ENCODE measurements around the gene CCDC148. TPM values are rescaled to one million over a fixed set of nuclear protein-coding genes. Genes with fewer than 3 reads are reported as not detected.

The CCDC148 gene
- total RNA-seq, 1 experiment from 2014 or later = 0.11 TPM

DNA sequence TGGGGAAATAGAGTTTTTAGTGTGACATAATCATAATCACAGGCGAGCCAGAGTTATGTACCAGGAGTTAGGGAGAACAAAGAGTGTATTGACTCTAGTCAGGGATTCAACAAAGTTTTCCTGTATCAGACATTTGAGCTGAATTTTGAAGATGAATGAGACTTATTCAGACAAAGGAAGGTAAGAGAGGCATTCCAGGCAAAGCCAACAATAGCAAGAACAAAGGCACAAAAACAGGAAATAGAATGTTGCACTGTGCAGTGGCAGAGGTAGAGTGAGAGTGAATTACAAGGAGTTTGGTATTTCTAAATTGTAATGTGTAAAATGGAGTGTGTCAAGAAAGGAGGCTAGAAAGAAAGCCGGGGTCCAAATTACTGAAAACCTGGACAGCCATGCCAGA is 156.2 kb downstream of the CCDC148 start:
- H3K9me2 ChIP-seq (replicated peaks; ENCODE audit: low read length) = no peaks in the 10 kb centered on the region
- no peaks in the 10 kb centered on the region for H3F3A ChIP-seq (ENCODE audit: low read length, unreplicated experiment)
- BruUV-seq (replicated peaks) = no TSS peak
- H3K36me3 ChIP-seq (ENCODE audit: low read depth, low read length) = no peaks in the 10 kb centered on the region
- no peaks in the 10 kb centered on the region for H4K20me1 ChIP-seq (ENCODE audit: low read length)
- H3K27ac ChIP-seq (ENCODE audit: low read length) = no peak overlapping the region
- no peaks in the 10 kb centered on the region for H3K9me3 ChIP-seq (ENCODE audit: low read length)
- TF ChIP-seq, protein P1, sequence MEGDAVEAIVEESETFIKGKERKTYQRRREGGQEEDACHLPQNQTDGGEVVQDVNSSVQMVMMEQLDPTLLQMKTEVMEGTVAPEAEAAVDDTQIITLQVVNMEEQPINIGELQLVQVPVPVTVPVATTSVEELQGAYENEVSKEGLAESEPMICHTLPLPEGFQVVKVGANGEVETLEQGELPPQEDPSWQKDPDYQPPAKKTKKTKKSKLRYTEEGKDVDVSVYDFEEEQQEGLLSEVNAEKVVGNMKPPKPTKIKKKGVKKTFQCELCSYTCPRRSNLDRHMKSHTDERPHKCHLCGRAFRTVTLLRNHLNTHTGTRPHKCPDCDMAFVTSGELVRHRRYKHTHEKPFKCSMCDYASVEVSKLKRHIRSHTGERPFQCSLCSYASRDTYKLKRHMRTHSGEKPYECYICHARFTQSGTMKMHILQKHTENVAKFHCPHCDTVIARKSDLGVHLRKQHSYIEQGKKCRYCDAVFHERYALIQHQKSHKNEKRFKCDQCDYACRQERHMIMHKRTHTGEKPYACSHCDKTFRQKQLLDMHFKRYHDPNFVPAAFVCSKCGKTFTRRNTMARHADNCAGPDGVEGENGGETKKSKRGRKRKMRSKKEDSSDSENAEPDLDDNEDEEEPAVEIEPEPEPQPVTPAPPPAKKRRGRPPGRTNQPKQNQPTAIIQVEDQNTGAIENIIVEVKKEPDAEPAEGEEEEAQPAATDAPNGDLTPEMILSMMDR (conservative IDR thresholded peaks at IDR 0.05; ENCODE audit: low read depth, low read length) = no peak
- TF ChIP-seq EZH2phosphoT487 (IDR thresholded peaks at IDR 0.05; ENCODE audit: borderline replicate concordance, low read length) (no peak), EZH2 (IDR thresholded peaks at IDR 0.05; ENCODE audit: low read length, unreplicated experiment) (no peak)
- H3K27me3 ChIP-seq (ENCODE audit: low read length) = no peaks in the 10 kb centered on the region
- no peaks in the 10 kb centered on the region for H3K79me2 ChIP-seq (ENCODE audit: low read length)
- ATAC-seq (no peak), DNase-seq (no peak)
- ChIA-PET POLR2A (ENCODE audit: unreplicated experiment) (no interaction called here), CTCF (no interaction called here)
- intact Hi-C loops (cut with micrococcal nuclease) = no loop called here
- H2AFZ ChIP-seq (ENCODE audit: low read length) = no peak overlapping the region
- no peak overlapping the region for H3K9ac ChIP-seq (ENCODE audit: low read length)
- H3K4me1 ChIP-seq (ENCODE audit: insufficient read depth, low read length) = no peaks in the 10 kb centered on the region
- H3K4me3 ChIP-seq (ENCODE audit: low read length) = no peak overlapping the region
- H3K4me2 ChIP-seq (ENCODE audit: low read length) = no peak overlapping the region

DNA sequence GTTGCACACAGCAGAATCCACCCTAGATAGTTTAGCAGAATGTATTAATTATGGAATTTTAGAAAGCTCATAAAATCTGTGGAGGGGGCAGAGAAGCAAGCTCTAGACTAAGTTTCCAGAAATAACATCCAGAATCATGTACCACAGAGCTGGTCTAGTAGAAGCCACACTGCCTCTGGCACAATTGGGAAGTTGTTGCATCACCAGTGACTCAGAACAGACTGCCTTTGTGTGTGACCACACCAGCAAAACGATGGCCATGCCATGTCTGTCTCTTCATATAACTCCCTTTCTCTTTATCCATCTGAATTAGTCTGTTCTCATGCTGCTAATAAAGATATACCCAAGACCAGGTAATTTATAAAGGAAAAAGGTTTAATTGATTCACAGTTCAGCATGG is 158.9 kb downstream of the CCDC148 start:
- TF ChIP-seq EZH2phosphoT487 (IDR thresholded peaks at IDR 0.05; ENCODE audit: borderline replicate concordance, low read length) (no peak), EZH2 (IDR thresholded peaks at IDR 0.05; ENCODE audit: low read length, unreplicated experiment) (no peak)
- TF ChIP-seq, protein P1 (conservative IDR thresholded peaks at IDR 0.05; ENCODE audit: low read depth, low read length) = no peak
- intact Hi-C loops (cut with micrococcal nuclease) = no loop called here
- Histone ChIP-seq H3K4me2 (ENCODE audit: low read length) (no peak overlapping the region), H2AFZ (ENCODE audit: low read length) (no peak overlapping the region), H3K4me1 (ENCODE audit: insufficient read depth, low read length) (no peaks in the 10 kb centered on the region), H3K27ac (ENCODE audit: low read length) (no peak overlapping the region), H3K36me3 (ENCODE audit: low read depth, low read length) (no peaks in the 10 kb centered on the region), H3K27me3 (ENCODE audit: low read length) (no peaks in the 10 kb centered on the region), H3K79me2 (ENCODE audit: low read length) (no peaks in the 10 kb centered on the region), H3F3A (ENCODE audit: low read length, unreplicated experiment) (no peaks in the 10 kb centered on the region), H3K9me2 (replicated peaks; ENCODE audit: low read length) (no peaks in the 10 kb centered on the region), H3K9me3 (ENCODE audit: low read length) (no peaks in the 10 kb centered on the region), H4K20me1 (ENCODE audit: low read length) (no peaks in the 10 kb centered on the region), H3K4me3 (ENCODE audit: low read length) (no peak overlapping the region), H3K9ac (ENCODE audit: low read length) (no peak overlapping the region)
- CTCF ChIA-PET = no interaction called here
- no TSS peak for BruUV-seq (replicated peaks)
- ATAC-seq (no peak), DNase-seq (peak; percentile 42)
- POLR2A ChIA-PET (ENCODE audit: unreplicated experiment) = no interaction called here

DNA sequence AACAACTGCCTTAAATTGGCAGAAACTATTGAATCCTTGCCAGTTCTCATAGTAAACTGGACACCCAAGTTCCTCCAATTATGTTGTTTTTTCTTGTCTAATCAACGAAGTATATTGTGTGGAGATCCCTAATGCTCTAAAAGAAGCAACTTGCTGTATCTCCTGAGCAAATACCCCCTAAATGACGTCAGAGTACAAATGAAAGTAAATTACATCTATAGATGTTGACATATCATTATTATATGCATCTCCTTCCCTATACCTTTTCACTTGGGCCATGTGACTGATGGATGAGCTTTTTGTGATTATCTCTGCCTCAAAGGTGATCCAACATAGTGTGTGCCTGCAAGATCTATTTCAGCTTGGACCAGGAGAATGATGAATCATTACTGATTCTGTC is 159.4 kb downstream of the CCDC148 start:
- TF ChIP-seq EZH2 (IDR thresholded peaks at IDR 0.05; ENCODE audit: low read length, unreplicated experiment) = no peak
- TF ChIP-seq, protein P1 (conservative IDR thresholded peaks at IDR 0.05; ENCODE audit: low read depth, low read length) = no peak
- TF ChIP-seq EZH2phosphoT487 (IDR thresholded peaks at IDR 0.05; ENCODE audit: borderline replicate concordance, low read length) = no peak
- Histone ChIP-seq H3K27ac (ENCODE audit: low read length) (no peak overlapping the region), H3K4me2 (ENCODE audit: low read length) (no peak overlapping the region), H3K79me2 (ENCODE audit: low read length) (no peaks in the 10 kb centered on the region), H3K4me1 (ENCODE audit: insufficient read depth, low read length) (no peaks in the 10 kb centered on the region), H2AFZ (ENCODE audit: low read length) (no peak overlapping the region), H3K9ac (ENCODE audit: low read length) (no peak overlapping the region), H3K36me3 (ENCODE audit: low read depth, low read length) (no peaks in the 10 kb centered on the region), H3K9me3 (ENCODE audit: low read length) (no peaks in the 10 kb centered on the region), H3K9me2 (replicated peaks; ENCODE audit: low read length) (no peaks in the 10 kb centered on the region), H4K20me1 (ENCODE audit: low read length) (no peaks in the 10 kb centered on the region), H3F3A (ENCODE audit: low read length, unreplicated experiment) (no peaks in the 10 kb centered on the region), H3K4me3 (ENCODE audit: low read length) (no peak overlapping the region), H3K27me3 (ENCODE audit: low read length) (0 out of 2 replicates have a peak, but pooled peaks cover 2% of the 10 kb centered on the region)
- ATAC-seq (no peak), DNase-seq (no peak)
- ChIA-PET POLR2A (ENCODE audit: unreplicated experiment) (no interaction called here), CTCF (no interaction called here)
- intact Hi-C loops (cut with micrococcal nuclease) = no loop called here
- no TSS peak for BruUV-seq (replicated peaks)

All from PC-3 (cell line).